NCI-H1417 treated with DMSO at 0.1 percent for 48 hours (cell line): ENCODE measurements around the gene MYD88.

Source experiments
- DNase-seq: peaks from one replicate; lab custom pipeline; 2025; lab: John Stamatoyannopoulos, UW

Gene MYD88

GRCh38 chr3:38165722-38166387, 27.4 kb downstream of the MYD88 start:
- DNase-seq, result no peak

DNA sequence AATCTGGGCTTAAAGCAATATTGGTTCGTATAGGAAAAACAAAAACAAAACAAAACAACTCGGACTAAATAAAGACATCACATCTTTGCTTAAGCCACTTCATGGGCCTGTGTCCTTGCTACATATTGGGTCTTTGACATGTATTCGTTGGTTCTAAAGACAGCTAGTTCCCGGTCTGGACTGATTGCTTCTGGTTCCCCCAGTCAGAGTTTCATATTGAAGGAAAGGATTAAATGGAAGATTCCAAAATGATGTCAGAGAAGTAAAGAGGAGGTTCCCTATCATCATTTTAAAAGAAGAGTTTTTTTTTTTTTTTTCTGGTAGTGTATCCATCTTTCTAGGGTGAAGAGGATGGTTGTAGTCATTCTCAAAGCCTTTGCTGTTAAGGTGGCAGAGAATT, 29.1 kb downstream of the MYD88 start:
- DNase-seq, result no peak

- no peak for DNase-seq
Observed at GRCh38 chr3:38168151-38169026, 29.9 kb downstream of the MYD88 start.

DNA sequence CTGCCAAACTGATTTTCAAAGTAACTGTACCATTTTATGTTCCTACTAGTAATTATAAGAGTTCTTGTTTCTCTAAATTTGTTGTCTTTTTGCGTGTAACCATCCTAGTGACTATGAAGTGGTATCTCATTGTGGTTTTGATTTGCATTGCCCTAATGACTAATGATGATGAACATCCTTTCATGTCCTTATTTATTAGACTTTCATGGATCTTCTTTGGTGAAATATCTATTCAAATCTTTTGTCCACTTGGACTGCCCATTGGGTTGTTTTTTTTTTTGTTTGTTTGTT, 30.5 kb downstream of the MYD88 start:
- no peak for DNase-seq

GRCh38 chr3:38170722-38171121, 32.3 kb downstream of the MYD88 start:
- no peak for DNase-seq

DNA sequence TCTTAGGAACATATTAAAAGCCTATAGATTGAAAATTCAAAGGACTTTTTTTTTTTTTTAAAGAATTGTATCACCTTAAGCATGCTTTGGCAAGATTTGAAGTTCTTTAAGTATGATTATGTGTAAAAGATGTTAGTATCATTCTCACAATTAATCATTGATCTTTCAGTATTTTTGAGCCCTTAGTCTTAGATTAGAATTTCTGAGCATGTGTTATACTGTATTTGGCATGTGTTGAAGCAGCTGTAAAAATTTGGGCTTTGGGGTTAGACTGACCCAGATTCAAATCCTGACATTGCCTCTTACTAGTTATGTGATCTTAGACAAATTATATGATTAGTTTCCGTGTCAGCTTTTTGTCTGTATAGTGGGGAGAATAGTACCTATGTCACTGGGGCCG, 33.2 kb downstream of the MYD88 start:
- no peak for DNase-seq

DNA sequence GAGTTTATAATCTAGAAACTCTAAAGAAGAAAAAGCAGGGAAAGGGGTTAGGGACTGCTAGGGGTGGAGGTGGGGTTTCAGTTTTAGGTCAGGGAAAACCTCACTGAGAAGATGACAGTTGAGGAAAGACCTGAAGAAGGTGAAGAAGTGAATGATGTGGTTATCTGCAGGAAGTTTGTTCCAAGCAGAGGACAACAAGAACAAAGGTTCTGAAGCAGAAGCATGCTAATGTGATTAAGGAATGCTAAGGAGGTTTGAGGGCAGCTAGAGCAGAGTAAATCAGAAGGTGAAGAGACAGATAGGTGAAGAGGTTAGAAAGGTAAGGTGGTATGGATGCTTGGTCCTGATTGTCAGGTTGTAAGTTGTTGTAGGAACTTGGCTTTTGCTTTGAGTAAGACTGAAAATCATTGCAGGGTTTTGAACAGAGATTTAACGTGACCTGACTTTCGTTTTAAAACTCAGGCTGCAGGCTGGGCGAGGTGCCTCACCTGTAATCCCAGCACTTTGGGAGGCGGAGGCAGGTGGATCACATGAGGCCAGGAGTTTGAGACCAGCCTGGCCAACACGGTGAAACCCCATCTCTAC, 35.5 kb downstream of the MYD88 start:
- no peak for DNase-seq

- no peak for DNase-seq
Observed at GRCh38 chr3:38177181-38177580, 38.7 kb downstream of the MYD88 start.

DNA sequence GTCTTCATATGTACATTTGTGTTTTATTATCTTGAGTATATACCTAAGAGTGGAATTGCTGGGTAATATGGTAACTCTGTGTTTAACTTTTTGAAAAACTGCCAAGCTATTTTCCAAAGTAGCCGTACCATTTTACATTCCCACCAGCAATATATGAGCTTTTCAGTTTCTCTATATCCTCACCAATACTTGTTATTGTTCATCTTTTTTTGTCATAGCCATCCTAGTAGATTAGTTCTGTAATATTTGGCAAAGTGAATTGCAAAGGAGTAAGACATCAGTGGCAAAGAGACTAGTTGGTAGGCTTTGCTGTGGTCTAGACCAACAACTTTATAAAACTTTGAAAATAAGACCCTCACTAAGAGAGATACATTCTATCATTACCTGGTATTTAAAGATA, 48.3 kb downstream of the MYD88 start:
- no peak for DNase-seq

DNA sequence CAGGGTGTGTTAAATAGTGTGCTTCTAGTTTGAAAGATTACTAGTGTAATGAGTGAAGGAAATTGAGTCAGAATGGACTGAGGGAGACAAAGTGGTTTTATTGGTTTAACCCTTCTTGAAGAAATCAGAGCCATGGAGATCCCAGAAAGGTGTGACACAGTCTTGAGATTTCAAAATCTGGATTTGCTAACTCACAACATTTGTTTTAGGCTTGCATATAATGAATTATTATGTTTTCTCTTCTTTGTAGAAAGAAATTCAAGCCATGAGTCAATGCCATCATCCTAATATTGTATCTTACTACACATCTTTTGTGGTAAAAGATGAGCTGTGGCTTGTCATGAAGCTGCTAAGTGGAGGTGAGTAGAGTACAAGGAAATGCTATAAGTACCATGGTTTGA, 52.0 kb downstream of the MYD88 start:
- DNase-seq, result no peak
